IPS-18c (cell line): ENCODE results near the gene MTRF1L.

Experiments used
- H3K4me3 ChIP-seq: 2 replicates; pipeline ENCODE4 v1.7.0; 2013; ENCODE audit warnings: low read depth, mild to moderate bottlenecking, low read length, moderate library complexity; ENCODE audit not compliant: insufficient read depth
- H3K9me3 ChIP-seq: one replicate; pipeline ENCODE4 v1.6.1; 2013; ENCODE audit warnings: mild to moderate bottlenecking, low read length, moderate library complexity; ENCODE audit not compliant: control insufficient read depth, insufficient read depth

The MTRF1L gene

DNA sequence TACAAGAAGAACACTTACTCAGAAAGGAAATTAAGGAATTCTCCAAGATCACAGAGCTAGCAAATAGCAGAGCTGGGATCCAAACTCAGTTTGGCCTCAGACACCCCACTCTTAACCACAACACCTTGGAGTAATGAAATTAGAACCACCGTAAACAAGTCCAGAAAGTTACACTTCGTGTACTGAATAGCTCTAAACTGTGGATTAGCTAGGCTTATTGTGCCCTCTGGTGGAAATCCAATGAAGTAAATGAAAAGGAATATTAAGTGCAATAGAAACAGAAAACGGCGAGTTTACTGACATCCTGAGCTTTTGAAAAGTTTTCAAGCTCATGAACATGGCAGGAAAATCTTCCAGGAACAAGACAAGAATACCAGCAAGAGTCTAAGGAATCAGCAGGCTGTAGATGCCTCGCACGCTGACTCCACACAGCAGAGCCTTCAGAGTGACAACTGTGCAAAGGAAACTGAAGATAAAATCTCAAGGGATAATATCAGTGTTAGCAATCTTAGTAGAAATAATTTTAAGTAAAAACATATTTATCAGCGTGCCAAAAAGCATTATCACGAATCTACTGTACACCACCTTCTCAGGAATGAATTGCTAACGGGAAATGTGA, 54.2 kb downstream of the MTRF1L start:
- Histone ChIP-seq H3K4me3 (no peak overlapping the region), H3K9me3 (no peaks in the 10 kb centered on the region)

DNA sequence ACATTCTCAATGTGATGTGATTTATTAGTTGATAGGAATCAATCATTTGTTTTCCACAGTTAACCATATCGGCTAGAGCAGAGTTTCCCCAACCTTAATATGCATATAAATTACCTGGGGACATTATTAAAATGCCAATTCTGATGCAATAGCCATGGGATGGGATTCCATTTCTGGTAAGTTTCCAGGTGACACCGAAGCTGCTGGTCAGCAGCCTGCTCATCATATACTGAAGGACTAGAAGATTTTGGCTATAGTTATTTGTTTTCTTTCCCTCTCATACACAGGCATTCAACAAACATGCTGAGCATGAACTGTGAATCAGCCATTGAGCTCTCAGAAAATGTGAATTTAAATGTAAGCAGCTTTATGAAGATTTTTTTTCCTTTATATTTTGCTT, 55.5 kb downstream of the MTRF1L start:
- Histone ChIP-seq H3K9me3 (no peaks in the 10 kb centered on the region), H3K4me3 (no peak overlapping the region)

DNA sequence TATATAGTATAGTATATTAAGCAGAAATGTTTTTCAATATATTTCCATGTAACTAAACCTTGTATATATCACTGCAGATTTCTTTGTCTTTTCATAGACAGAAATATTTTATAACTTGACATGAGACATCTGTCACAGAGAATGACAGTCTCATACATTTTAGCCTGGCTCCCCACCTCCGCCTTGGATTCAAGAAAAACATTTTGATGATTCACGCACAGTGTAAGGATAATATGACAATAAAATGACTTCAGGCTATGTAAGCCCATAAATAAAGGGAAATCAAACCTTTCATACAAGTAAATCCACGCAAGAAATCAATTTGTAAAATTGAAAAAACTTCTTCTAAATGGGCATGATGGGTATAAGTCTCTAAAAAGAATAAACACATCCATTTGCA, 56.0 kb downstream of the MTRF1L start:
- H3K4me3 ChIP-seq: no peak overlapping the region

DNA sequence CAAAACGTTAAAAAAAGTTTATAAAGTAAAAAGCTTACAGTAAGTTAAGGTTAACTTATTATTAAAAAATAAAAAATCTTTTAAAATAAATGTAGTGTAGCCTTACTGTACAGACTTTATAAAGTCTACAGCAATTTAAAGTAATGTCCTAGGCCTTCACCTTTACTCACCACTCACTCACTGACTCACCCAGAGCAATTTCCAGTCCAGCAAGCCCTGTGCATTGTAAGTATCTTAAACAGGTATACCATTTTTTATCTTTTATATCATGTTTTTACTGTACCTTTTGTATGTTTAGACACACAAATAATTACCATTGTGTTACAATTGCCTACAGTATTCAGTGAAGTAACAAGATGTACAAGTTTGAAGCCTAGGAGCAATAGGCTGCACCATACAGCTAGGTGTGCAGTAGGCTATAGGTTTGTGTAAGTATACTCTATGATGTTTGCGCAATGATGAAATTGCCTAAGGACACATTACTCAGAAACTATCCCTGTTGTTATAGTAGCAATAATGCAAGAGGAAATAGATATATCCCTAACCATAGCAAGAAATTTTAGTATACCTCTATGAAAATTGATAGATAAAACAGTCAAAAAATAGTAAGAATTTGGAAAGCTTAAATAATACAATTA, 59.1 kb downstream of the MTRF1L start:
- Histone ChIP-seq H3K4me3 (no peak overlapping the region), H3K9me3 (no peaks in the 10 kb centered on the region)

More for the DNA sequence above, 56.0 kb downstream of the MTRF1L start:
- H3K9me3 ChIP-seq: no peaks in the 10 kb centered on the region

DNA sequence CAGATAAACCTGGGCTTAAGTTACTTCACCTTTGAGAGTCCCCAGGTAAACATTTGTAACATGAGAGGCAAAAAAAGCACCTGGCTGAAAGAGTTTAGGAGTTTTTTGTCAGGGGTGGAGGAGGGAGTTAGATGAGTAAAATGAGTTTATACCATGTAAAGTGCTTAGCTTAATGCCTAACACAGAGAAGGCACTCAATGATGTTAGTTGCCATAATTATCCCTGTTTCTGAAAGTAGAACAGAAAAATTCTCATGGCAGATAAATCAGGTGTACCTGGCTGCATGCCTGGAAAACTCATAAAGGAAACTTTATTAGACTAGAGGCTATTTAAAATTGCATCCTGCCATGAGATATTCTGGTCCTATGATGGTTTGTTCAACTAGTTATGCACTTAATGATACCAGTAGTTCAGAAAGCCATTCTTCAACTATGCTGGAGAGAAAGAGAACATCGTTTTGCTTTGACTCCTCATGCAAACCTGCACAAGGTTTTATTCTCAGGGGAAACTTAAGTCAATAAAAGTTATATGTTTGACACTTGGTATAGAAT, 60.1 kb downstream of the MTRF1L start:
- H3K4me3 ChIP-seq: no peak overlapping the region
- no peaks in the 10 kb centered on the region for H3K9me3 ChIP-seq

DNA sequence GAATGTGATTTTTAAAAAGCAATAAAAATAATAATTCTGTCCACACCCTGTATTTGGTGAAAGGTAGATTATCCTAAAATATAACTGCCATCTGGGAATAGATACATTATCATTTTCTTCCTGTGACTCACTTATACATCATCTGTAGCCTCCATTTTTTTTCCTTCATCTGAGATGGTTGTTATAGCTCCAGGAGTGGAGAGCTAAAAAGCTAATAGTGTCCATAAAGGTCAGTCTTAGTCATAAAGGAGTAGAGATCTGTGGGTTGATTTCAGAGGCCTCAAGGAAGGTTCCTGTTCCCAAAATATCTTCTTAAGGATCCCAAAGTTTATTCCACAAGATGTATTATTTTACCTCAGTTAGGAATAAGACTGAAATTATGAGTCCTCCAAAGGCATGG, 60.8 kb downstream of the MTRF1L start:
- H3K4me3 ChIP-seq: no peak overlapping the region

More for the DNA sequence above, 60.8 kb downstream of the MTRF1L start:
- H3K9me3 ChIP-seq: no peaks in the 10 kb centered on the region
